DMS53 treated with DMSO at 0.1 percent for 48 hours (cell line): Measurements from ENCODE around the gene ANGPTL8.

Source experiments
- DNase-seq: peaks from one replicate; lab custom pipeline; 2025; ENCODE audit not compliant: unreplicated experiment; lab: John Stamatoyannopoulos, UW

Gene ANGPTL8

GRCh38 chr19:11260996-11261395, 21.6 kb downstream of the ANGPTL8 start:
- no peak for DNase-seq

GRCh38 chr19:11261431-11261970, 22.1 kb downstream of the ANGPTL8 start:
- DNase-seq, result no peak

GRCh38 chr19:11261971-11262839, 22.8 kb downstream of the ANGPTL8 start, which contains the start of gene DOCK6:
TSS of gene DOCK6 (minus strand) at chr19:11262524. CDS start at chr19:11262440, 84 bp downstream.
- no peak for DNase-seq

DNA sequence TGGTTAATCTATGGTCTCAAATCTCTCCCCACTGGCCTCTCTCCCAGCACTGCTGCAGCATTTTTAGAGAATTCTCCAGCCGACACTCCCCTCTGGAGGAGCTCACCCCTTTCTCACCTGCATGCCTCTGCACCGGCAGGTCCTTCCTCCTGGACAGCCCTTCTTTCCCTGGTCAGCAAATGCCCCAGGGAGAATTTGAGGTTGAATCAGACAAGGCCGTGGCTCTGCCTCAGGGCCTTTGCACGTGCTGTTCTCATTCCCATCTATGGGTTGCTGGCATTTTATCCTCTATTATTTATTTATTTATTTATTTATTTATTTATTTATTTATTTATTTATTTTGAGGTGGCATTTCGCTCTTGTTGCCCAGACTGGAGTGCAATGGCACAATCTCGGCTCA, 24.3 kb downstream of the ANGPTL8 start:
- no peak for DNase-seq

- peak; percentile 84 for DNase-seq
These were observed 25.2 kb downstream of the ANGPTL8 start for GRCh38 chr19:11264452-11265176.

DNA sequence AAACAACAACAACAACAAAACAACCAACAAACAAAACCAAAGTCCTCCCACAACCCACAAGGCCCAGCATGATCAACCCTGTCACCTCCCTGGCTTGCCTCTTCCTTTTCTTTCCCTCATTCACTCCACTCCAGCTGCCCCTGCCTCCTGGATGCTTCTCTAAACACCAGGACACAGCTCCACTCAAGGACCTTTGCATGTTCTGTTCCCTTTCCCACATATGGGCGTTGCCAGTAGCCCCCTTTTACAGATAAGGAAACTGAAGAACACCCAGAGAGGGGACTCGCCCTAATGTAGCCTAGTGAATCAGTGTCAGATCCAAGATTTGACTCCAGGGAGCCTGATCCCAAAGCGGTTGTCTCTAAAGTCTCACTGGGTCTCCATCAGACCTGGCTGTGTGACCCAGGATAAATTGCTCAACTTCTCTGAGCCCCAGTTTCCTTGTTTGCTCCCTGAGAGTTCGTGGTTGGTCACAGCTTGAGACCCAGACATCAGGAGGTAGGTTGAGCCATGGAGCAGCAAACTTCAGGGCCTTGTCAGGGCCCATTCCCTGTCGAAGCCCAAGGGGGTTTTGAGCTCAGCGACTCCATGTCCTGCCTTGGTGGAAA, 25.9 kb downstream of the ANGPTL8 start:
- DNase-seq, result no peak

DNA sequence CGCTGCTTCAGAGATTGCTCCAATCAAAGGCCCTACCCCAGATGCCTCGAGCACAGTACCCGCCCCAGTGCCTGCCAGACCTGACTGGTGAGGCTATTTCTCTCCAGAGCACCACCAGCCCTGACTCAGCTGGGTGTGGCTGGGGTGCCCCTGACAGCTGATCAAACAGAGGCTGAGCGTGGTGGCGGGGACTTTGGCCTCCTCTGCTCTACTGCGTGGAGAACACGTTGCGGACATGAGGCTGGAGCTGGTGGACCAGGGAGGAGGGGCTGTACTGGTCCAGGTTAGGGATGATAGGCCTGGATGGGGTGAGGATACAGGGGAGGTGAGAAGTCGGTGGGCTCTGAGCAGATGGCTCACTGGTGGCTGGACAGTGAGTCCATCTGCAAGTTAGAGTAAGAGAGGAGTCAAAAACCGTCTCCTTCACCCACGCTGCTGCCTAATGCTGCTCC, 26.4 kb downstream of the ANGPTL8 start:
- DNase-seq, result peak; percentile 83

GRCh38 chr19:11267316-11268085, 28.1 kb downstream of the ANGPTL8 start:
- no peak for DNase-seq

DNA sequence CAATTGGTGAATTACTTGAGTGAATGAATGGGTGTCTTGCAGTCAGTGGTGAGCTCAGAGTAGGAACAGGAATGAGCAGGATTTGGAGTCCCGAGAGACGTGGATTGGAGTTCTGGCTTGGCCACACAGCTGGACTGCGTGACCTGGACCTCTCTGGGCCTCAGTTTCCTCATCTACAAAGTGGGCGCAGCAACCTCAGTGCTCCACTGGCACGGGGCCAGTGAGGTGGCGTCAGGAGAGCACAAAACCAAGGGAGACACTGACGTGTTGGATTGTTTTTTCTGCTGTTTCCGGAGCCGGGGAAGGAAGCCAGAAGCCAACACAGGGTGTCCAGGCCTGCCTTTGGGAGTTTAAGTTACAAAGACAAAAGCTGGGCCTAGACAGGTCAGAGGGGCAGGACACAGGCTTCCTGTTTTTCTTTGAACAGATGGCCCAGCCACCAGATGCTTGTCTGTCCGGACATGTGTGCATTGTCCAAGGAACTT, 29.4 kb downstream of the ANGPTL8 start:
- DNase-seq, result peak; percentile 32

DNA sequence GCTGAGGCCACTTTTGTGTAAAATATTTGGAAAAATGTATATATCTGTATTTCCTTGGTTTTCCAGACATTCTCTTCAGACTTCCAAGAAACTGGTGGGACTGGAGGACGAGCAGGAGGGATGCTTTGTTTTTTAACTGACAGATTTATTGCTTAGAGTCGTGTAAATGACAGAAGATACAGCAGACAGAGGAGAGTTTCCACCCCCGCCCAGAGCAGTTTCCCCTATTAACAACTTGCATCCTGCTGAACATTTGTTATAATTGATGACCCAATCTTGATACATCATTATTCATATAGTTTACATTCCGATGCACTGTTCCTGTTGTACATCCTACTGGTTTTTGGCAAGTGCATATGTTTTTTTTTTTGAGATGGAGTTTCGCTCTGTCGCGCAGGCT, 30.0 kb downstream of the ANGPTL8 start:
- no peak for DNase-seq

DNA sequence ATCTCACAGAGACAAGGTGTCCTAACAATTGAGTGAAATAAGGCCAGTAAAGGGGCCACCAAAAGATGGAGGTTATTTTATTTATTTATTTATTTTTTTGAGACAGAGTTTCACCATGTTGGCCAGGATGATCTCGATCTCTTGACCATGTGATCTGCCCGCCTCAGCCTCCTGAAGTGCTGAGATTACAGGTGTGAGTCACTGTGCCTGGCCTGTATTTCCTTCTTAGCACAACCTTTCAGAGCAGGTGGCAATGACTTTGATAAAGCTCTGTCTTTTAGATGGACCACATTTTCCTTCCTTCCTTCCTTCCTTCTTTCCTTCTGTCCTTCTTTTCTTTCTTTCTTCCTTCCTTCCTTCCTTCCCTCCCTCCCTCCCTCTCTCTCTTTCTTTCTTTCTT, 33.9 kb downstream of the ANGPTL8 start:
- DNase-seq, result no peak

GRCh38 chr19:11273989-11274388, 34.6 kb downstream of the ANGPTL8 start:
- DNase-seq, result no peak

GRCh38 chr19:11274533-11275086, 35.2 kb downstream of the ANGPTL8 start:
- DNase-seq, result no peak

- no peak for DNase-seq
These were observed 39.3 kb downstream of the ANGPTL8 start for GRCh38 chr19:11278670-11279069.

- DNase-seq, result no peak
These were observed 40.3 kb downstream of the ANGPTL8 start for GRCh38 chr19:11279505-11280236.

GRCh38 chr19:11281356-11282049, 42.1 kb downstream of the ANGPTL8 start:
- DNase-seq, result no peak

DNA sequence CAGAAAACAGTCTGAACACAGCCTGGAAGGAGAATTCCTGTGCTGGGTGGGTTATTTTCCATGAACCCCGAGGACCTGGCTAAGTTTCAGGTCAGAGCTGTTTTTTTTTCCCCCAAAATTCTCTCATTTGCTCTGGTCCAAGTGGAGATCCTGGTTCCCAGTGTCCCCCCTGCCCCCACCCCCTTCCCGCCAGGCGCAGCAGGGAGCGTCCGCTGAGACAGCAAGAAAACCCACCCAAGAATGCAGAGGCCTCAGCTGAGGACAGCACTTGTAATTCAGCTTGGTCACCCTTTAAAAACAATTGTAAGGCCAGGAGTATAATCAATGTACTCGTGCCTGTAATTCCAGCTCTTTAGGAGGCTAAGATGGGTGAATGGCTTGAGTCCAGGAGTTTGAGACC, 45.1 kb downstream of the ANGPTL8 start:
- no peak for DNase-seq

DNA sequence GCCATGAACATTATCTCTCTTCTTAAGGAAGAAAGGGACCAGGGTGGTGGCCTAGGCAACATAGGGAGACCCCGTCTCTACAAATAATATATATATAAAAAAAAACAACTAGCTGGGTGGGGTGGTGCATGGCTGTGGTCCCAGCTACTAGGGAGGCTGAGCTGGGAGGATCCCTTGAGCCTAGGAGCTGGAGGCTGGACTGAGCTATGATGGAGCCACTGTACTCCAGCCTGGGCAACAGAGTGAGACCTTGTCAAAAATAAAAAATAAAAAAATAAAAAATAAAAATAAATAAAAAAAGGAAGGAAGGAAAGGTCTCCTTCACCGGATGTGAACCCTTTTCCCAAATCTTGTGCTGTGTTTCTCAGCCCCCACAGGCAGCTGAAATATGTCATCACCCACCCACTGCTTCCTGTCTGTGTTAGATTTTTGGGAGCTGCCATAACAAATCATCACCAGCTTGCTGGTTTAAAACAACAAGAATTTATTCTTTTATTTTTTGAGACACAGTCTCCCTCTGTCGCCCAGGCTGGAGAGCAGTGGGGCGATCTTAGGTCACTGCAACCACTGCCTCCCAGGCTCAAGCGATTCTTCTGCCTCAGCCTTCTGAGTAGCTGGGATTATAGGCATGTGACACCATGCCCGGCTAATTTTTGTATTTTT, 47.0 kb downstream of the ANGPTL8 start:
- no peak for DNase-seq
